Ishikawa (cell line): ENCODE measurements around the gene EVI5L.

Experiments used
- CEBPB ChIP-seq: IDR thresholded peaks from 2 replicates; pipeline ENCODE4 v1.6.1; 2012
- CREB1 ChIP-seq: IDR thresholded peaks from 2 replicates; pipeline ENCODE4 v1.6.1; 2012; ENCODE audit warnings: low read depth
- EGR1 ChIP-seq: IDR thresholded peaks from 2 replicates; pipeline ENCODE4 v1.6.1; 2012
- EP300 ChIP-seq: IDR thresholded peaks from 2 replicates; pipeline ENCODE4 v1.6.1; 2012; ENCODE audit warnings: borderline replicate concordance
- FOXM1 ChIP-seq: IDR thresholded peaks from 2 replicates; pipeline ENCODE4 v1.6.1; 2012; ENCODE audit warnings: low read depth, borderline replicate concordance
- MAX ChIP-seq: IDR thresholded peaks from 2 replicates; pipeline ENCODE4 v1.6.1; 2012
- NFIC ChIP-seq: IDR thresholded peaks from 2 replicates; pipeline ENCODE4 v1.6.1; 2012
- RAD21 ChIP-seq: IDR thresholded peaks from 2 replicates; pipeline ENCODE4 v1.6.1; 2012; ENCODE audit warnings: low read depth
- REST ChIP-seq: IDR thresholded peaks from 2 replicates; pipeline ENCODE4 v1.6.1; 2012; ENCODE audit warnings: low read depth, mild to moderate bottlenecking
- TAF1 ChIP-seq: IDR thresholded peaks from 2 replicates; pipeline ENCODE4 v1.6.1; 2012; ENCODE audit warnings: low read depth, mild to moderate bottlenecking
- TCF12 ChIP-seq: IDR thresholded peaks from 2 replicates; pipeline ENCODE4 v1.6.1; 2012; ENCODE audit warnings: low read depth
- TEAD4 ChIP-seq: IDR thresholded peaks from 2 replicates; pipeline ENCODE4 v1.6.1; 2012
- USF1 ChIP-seq: IDR thresholded peaks from 2 replicates; pipeline ENCODE4 v1.6.1; 2012
- YY1 ChIP-seq: IDR thresholded peaks from 2 replicates; pipeline ENCODE4 v1.6.1; 2012; ENCODE audit warnings: low read depth
- ZBTB7A ChIP-seq: IDR thresholded peaks from 2 replicates; pipeline ENCODE4 v1.6.1; 2012; ENCODE audit warnings: low read depth

EVI5L gene

GRCh38 chr19:7850945-7851622, 21.1 kb downstream of the EVI5L start:
- TF ChIP-seq FOXM1 (no peak), CEBPB (no peak), USF1 (no peak), YY1 (no peak), ZBTB7A (no peak), RAD21 (no peak), REST (no peak), EGR1 (no peak), MAX (no peak)

GRCh38 chr19:7851623-7852500, 21.8 kb downstream of the EVI5L start:
- TF ChIP-seq EP300 (no peak), TAF1 (no peak), CEBPB (no peak), RAD21 (no peak), FOXM1 (no peak), CREB1 (no peak), MAX (no peak)

GRCh38 chr19:7852851-7853769, 23.1 kb downstream of the EVI5L start:
- TF ChIP-seq USF1 (no peak), TCF12 (peak; percentile 68), MAX (peak; percentile 62), TEAD4 (no peak; the same call in 1 of the 2 replicates), TAF1 (no peak), REST (no peak), CEBPB (no peak), YY1 (0 out of 2 replicates have a peak, but pooled peaks have one; percentile 19), EGR1 (peak; percentile 88), FOXM1 (no peak), CREB1 (no peak), ZBTB7A (no peak; the same call in 1 of the 2 replicates), EP300 (no peak), NFIC (no peak), RAD21 (peak; percentile 83)

- TF ChIP-seq ZBTB7A (no peak), CREB1 (no peak), TCF12 (no peak), YY1 (no peak), USF1 (no peak), CEBPB (no peak), EP300 (no peak), EGR1 (no peak), RAD21 (no peak), NFIC (no peak), MAX (no peak), FOXM1 (no peak), TAF1 (no peak)
Observed at GRCh38 chr19:7853770-7854128, 23.7 kb downstream of the EVI5L start.
